ENCODE results near the gene LRBA.

Gene LRBA

DNA sequence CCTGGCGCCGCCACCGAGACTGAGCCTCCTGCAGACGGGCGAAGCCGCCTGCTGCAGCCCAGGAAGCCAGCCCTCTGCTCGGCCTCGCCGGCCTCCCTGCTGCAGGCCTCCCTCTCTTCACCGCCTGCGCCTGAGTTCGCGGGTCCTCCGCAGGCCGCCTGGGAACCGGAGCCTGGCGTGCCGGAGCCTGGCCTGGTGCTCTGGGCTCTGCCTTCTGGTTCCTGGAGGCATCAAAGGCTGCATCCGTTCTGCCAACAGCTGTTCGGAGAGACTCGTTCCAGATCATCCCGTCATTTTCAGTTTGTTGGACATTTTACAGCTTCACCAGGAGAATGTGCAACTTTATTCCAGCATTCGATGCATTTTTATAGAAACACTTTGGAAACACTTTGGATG lies 758.9 kb downstream of the LRBA start:
- DNase-seq = no peak

DNA sequence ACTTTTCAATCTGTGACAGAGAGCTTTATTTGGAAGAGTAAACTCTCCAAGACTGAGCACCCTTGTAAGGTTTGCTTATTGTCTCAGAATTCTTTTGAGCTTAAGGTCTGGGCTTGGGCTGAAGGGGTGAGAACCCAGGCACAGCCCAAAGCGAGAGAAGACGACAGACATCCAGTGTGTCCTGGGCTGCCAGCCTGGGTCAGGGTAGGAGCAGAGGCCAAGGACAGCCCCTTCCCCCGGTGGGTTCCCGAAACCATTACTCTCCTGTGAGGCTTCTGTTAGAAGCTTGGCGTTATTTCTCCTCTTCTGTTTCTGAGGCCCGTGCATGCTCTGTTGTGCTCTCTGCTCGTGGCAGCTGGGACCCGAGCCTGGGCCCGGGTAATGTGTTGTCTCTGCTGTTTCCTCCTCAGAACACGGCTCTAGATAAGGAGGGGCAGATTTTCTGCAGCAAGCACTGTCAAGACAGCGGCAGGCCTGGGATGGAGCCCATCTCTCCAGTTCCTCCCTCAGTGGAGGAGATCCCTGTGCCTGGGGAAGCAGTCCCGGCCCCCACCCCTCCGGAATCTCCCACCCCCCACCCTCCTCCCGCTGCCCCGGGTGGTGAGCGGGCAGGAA lies 759.4 kb downstream of the LRBA start:
- no peak for DNase-seq

DNA sequence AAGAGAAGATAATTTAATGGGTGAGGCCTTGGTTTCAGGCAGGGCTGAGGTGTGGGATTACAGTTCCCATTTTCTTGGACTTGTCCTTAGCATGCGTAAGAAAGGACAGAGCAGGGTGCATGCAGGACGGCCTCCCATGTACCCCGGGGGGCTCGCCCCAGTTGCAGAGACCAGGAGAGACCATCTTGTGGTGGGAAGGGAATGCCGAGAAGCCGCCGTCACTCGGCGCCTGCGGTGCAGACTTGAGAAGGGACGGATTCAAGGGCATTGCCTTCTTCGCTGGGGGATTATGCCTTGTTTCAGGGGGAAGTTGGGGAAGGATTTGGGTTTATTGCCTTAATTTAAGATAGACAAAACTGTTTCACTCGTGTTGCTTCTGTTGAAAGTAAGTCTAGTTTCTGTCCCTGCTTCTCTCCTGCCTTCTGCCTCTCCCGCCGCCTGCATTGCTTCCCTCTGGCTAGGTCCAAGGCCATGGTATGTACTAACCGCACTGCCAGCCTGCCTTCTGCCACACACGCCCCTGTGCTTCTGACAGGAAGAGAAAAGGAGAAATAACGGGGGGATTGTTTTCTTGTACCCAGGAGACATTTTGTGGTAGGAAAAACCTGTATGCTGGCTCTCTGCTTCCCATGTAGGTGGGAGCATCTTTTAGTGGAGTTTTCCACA lies 761.0 kb downstream of the LRBA start:
- DNase-seq = no peak

DNA sequence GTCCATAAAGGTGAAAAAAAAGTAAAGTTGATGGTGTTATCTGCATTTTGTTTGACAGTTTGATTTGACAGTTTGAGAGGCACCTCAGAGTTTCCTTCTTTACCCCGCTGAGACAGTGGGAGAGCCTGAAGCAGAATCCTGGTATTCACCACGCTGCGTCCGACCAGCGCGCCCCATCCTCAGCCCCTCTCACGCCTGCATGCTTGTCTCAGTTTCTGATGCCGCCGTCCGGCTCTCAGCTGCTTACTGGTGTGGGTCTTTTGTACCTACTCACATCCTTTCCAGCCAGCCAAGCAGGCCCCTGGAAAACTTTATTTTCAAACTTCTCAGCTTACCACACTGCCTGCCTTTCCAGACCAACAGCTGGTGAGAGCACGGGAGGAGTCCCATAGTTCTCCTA lies 761.7 kb downstream of the LRBA start:
- no peak for DNase-seq

DNA sequence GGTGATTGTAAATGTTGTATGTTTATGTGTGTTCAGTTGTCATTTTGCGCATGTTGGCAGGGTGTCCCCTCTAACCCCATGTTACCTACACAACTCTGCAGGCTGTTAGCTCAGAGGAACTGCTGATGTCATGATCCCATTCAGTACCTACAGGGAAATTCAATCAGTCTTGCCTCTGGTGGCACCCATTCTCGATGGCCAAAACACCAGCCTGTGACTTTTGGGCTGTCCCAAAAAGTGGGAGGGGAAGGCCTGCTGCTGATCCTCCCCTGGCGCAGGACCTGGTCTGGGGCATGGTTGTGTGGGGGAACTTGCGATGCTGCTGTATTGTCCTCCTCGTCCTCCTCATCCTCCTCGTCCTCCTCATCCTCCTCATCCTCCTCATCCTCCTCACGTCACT lies 762.3 kb downstream of the LRBA start:
- DNase-seq = no peak

DNA sequence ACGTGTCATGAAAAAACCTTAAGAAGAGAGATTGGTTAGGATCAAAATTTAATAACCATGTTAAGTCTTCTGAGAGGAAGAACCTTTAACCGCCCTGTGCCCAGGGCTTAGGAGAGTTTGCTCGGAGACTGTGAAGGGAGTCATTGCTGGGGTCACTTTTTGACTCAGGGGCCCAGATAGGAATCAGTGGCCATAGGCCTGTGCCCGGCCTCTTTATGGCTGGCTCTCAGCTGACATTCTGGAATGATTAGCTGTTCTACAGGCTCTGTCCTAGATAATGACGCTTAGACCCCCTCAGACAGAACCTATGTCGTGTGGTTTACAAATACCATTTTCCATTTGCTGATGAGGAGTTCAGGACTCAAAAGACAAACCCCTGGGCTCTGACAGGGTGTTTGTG lies 762.8 kb downstream of the LRBA start:
- DNase-seq = no peak

DNA sequence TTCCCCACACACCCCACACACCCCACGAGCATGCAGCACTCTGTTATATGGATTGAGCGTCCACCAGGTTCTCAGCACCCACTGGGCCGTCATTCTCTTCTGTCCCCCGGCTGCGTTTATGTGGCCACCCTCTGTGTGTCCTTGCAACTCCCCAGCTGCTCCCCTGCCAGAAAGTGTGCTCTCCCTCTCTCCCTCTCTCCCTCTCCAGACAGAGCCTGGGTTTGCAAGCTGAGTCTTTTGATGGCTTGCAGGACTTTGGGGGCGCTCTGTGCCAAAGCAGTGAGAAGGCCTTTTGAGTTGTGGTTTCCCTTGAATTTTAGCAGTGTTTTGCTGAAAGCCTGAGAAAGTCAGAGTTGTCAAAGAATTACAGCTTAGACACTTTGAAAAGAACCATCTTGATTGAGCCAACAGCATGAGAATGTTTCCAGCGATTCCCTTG lies 763.3 kb downstream of the LRBA start:
- DNase-seq = no peak

DNA sequence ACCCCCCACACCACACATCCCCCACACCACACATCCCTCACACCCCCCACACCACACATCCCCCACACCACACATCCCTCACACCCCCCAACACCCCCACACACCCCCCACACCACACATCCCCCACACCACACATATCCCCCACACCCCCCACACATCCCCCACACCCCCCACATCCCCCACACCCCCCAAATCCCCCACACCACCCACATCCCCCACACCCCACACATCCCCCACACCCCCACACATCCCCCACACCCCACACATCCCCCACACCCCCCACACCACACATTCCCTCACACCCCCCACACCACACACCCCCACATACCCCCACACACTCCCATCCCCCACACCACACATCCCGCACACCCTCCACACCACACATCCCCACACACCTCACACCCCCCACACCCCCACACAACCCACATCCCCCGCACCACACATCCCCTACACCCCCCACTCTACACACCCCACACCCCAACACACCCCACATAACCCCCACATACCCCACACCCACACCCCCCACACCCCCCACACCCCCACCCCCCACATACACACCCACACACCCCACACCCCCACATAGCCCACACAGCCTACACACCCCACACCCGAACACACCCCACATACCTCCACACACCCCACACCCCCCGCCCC lies 764.0 kb downstream of the LRBA start:
- DNase-seq = no peak

DNA sequence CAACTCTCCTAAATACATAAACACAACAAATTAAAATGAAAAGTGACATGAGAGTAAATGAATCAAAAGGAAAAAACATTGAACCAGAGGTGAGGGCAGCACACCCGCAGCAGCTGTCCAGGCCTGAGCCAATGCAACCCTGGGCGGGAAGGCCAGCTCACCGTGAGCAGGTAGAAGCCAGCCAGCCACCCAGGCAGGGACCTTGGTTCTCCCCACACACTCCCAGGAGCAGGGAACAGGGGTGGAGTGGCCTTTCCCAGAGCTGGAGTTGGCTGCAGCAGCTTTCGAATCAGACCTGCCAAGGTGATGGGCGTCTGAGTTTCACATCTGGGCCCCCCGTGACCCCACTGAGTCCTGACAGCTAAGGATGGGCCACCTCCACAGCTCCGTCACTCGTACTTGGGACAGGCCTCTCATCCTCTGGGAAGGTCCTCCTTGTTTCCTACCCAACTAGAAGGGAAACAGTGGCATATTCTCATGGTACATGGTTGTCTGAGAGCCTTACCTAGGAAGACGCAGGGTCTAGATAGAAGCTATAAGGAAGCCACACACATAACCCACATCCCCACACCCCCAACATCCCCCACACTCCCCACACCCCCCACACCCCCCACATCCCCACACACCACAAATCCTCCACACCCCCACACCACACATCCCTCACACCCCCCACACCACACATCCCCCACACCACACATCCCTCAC lies 764.6 kb downstream of the LRBA start:
- no peak for DNase-seq

DNA sequence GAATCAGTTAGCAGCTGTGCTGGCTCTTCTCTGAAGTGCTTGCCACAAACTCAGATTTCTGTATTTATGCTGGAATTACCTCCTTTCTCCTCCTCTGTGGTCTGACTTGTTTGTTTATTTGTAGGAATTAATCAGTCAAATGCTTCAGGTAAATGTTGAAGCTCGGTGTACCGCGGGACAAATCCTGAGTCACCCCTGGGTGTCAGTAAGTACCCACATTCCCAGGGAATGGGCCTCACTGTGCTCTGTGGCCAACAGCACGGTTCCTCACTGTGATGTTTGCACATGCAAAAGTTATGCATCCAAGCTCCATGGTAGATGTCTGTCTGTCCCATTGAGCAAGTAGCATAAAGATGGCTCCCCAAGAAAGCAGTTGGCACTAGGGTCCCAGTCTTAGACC lies 766.9 kb downstream of the LRBA start:
- DNase-seq = no peak

DNA sequence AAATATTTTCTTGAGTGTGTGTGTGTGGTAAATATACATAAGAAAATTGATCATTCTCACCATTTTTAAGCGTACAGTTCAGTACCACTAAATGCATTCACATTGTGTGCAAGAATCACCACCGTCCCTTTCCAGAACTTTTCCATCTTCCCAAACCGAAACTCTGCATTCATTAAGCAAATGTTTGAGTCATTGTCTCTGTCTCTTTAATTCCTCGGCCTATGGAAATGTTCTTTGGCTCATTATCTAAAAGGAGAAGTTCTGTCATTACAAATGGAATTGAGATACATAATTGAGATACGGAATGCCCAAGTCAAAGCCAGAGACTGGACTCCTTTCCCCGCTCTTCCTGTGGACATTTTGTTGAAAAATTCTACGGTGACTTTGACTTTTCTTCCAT lies 767.9 kb downstream of the LRBA start:
- DNase-seq = no peak

DNA sequence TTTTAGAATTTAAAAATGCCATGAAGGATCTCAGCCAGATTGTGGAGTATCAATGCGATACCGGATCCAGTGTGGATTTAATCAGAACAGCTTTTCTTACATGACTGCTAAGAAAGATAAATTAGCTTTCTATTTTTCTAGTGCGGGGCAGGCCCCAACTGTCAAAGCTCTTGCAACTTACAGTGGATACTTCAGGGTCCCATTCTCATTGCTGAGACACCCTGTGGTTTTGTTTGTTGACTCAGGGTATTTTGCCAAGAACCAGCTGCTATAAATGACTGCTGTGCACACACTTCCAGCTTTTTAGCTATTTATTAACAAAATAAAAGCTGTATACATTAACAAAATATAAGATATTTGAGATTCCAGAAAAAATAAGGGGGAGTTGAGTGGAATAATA lies 770.5 kb downstream of the LRBA start:
- DNase-seq = no peak

DNA sequence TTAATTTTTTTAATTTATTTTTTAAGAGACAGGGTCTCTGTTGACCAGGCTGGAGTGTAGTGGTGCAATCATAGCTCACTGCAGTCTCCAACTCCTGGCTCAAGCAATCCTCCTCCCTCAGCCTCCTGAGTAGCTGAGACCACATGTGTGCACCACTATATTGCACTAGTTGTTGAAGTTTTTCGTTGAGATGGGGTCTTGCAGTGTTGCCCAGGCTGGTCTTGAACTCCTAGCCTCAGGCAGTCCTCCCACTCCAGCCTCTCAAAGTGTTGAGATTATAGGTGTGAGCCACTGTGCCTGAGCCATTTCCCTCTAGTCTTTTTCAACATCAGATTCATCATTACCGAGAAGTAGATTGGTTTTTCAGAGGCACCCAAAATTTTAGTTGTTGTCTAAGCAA lies 771.2 kb downstream of the LRBA start:
- DNase-seq = no peak

DNA sequence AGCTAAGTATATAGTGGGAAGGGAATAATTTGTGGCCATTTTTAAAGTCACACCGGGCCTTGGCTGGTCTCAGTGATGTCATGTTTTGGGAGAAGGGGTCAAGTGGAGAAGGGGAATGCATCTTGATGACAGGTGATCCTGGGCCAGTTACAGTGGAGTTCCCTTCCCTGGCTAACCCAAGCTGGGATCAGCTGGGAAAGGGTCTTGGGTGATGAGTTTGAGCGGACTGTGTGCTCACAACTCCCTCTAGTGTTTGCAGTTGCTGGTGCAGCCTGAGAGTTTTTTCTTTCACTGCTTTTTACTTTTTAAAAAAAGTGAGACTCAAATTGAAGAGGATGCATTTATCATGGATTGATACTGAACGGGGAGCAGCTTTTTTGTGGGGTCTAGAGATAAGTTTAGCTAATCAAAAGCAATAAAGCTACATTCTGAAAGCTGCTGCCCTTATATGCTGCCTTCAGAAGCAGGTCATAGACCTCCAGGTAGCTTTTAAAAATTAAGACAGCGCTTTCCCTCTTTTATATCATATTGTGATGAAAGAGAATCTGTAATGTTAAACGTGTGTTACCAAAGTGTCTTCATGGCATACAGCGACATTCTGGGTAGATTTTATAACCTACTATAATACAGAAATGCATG lies 772.1 kb downstream of the LRBA start:
- DNase-seq = peak; percentile 19

DNA sequence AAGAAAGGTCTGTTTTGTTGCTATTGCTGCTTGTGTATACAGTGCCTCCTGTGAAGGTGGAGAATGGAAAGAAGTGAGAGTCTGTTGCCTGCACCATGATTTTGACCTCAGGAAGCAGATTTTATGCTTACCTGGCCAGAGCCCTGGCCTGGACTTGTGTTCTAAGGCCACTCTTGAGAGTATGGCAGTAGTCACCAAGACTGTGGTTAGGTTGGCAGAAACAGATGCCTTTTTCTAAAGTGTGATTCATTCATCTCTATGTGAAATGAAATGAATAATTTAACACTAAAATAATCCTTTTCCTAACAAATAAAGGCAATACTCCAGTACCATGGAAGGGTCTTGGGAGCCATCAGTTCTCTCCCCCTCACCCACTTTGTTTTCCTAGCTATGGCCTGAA lies 775.1 kb downstream of the LRBA start:
- no peak for DNase-seq

DNA sequence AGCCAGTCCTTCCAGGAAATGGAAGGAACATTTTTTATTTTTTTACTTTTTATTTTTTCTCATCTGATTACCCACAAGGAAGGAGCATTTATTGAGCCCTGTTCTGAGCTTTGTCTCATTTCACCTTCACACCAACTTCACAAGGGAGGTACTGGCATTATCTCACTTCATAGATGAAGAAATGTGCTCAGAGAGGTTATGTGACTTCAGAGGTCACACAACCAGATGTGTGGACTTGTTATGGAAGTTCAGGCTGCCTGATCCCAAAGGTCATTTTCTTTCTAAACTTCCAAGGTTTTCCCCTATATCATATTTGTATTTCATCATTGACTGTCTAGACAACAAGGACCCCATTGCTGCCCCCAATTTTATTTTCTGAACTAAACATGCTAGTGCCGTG lies 776.5 kb downstream of the LRBA start:
- no peak for DNase-seq

DNA sequence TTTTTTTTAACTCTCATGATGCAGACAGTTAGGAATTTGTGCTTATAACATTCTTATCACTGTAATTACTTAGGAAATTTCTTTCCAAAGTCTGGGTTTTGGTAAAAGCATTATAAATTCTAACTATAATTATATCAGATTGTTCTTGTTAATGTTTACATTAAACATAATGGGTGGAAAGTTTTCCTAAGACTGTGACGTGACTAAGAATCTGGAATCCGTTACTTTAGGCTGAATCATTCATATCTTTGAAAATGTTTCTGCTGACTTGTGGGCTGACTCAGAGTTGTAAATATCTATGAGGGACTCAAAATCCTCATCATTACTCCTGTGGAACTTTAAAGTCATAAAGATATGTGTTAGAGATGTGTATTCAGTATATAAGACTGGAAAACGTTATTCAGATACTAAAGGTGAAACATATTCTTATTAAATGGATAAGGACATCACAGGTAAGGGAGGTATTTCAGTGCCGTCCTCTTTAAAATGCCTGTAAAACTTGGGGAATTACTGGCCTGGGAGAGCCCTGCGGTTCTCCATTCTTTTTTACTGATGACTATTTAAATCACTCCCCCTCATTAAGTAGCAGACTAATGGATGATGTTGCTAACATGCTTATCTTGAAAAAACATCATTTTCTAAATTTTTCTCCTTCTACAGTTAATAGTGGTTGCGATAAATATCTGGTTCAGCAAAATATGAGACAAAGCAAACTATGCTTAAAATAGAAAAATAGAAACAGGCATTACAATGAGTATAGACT lies 777.8 kb downstream of the LRBA start:
- no peak for DNase-seq

DNA sequence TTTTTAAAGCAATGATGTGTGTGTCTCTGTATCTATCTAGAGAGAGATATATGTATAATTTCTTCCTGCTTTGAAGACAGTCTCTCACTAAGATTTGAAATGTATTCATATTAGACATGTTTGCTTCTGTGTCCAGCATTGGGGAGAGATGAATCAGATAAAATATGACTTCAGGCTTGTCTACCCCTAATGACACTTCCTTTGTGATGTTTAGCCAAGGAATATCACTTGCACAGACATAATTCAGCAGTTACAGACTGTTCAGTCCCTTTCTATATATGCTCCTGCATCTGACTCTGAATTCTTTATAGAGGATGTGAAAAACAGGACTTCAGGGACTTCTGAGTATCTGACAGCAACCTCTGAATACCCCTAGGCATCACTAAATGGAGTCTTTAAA lies 778.5 kb downstream of the LRBA start:
- no peak for DNase-seq

DNA sequence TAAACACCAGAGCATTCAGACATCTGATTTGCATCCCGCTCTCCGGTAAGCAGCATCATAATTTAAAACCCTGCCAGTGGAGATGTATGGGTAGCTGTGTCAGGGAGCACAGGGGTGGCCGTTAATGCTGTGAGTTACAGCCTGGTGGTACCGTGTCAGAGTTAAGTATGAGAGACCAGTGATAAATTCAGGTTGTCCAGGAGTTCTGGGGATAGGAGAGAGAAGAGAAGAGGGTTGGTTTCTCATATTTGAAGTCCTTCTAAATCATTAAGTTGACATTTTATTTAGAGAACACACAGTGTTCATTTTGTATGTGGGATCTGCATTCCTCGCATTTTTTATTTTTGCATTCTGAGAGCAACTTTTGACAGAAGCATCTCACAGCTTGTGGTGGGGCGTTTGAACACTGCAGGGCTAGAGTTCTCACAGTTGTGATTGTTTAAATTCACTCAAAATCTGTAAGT lies 779.2 kb downstream of the LRBA start:
- DNase-seq = no peak

DNA sequence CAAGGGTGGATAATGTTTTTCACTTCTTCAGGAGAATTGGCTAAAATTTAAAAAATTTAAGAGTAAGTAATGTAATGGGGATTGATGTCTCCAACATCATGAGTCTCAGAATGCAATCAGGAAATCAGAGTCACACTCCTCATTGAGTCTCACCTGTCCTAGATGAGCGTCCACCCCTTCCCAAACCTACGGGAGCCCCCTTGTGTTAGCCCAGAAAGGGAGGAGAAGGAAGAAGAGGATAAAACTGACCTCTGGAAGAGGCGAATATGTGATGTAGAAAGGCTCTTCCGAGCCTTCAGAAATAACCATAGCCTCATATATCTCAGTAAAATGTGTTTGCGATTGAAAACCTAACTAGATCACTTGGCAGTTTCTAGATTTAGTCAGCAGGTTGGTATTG lies 779.8 kb downstream of the LRBA start:
- DNase-seq = no peak

DNA sequence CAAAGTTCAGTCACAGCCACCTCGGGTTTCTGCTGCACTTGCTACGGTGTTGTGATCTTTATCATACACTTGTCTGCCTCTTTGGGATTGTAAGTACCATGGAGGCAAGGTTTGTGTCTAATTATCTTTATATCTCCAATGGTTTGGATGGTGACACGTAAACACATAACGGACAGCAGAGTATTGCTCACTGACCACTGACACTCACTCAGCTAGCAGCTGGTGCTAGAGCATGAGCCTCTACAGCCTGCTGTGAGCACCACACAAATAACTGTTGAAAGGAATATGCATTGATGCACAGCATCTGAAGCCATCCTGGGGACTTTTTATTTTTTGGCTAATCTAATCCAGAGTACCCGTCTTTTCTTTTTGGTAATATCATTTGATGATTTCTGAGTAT lies 780.8 kb downstream of the LRBA start:
- DNase-seq = no peak

DNA sequence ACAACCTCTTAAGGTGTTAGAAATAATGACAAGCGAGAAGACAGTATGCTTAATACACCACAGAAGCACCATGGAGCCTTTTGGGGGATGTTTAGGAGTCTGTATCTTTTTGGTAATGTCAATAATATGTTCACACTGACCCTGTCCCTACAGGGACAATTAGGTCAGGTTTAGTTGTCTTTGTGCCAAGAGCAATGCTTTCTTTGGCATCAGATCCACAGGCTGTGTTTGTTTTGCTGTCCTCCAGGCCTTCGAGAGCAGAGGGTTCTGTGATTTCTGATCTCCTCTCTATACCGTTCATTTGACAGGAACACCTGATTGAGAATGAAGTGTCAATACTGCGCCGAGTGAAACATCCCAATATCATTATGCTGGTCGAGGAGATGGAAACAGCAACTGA lies 783.1 kb downstream of the LRBA start:
- DNase-seq = no peak

Measured in CD4-positive, alpha-beta T cell treated with Interleukin-10 for 1 hour (primary cell).